HCT116 (cell line): ENCODE measurements around the gene NRIP3. TPM values are rescaled to one million over a fixed set of nuclear protein-coding genes. Genes with fewer than 3 reads are reported as not detected.

Experiments
- ATAC-seq: fragments of 200-7000 bp; cut with Tn5 transposase; 2 replicates; pipeline ENCODE4 v1.9.1; 2020; ENCODE audit warnings: mild to moderate bottlenecking, moderate library complexity
- BruUV-seq: library from RNA; stranded (reverse); fragments of 400-500 nt; replicated peaks from 2 replicates; lab custom pipeline; 2021; lab: Mats Ljungman, UMichigan
- CTCF ChIA-PET: fragments of 300-600 bp; sonication (Branson Sonifier 250); formaldehyde crosslinking; loops from one replicate; lab custom pipeline; 2021; ENCODE audit warnings: antibody characterized with exemption; lab: Charles Lee
- POLR2A ChIA-PET: fragments of 300-600, 350-600 bp; sonication (Branson Sonifier 250); formaldehyde crosslinking; loops from one replicate; lab custom pipeline; 2021; ENCODE audit warnings: antibody characterized with exemption; lab: Charles Lee
- RAD21 ChIA-PET, 2 experiments: fragments of 300-600 bp; sonication (Branson Sonifier 250); formaldehyde crosslinking; loops; one replicate each; lab custom pipeline; 2023; ENCODE audit warnings: low total read pairs in 2 of 2; ENCODE audit not compliant: uncharacterized antibody in 2 of 2, unreplicated experiment in 2 of 2, low non-redundant PET in 1 of 2; lab: Charles Lee
- DNase-seq: peaks from one replicate; pipeline ENCODE4 v3.0.0-alpha.2; 2010; ENCODE audit warnings: low read depth, low spot score
- H2AFZ ChIP-seq: fragments of 200-600 bp; shearing (Covaris generic), sonication (generic); 2 replicates; pipeline ENCODE4 v1.6.1; 2017; ENCODE audit warnings: low read depth, mixed run types, mixed read lengths, antibody characterized with exemption, low read length; ENCODE audit not compliant: poor library complexity, severe bottlenecking
- H3K27ac ChIP-seq: 2 replicates; pipeline ENCODE4 v1.5.1; 2012; ENCODE audit warnings: low read depth, low read length
- H3K27me3 ChIP-seq: fragments of 200-600 bp; sonication (generic); 2 replicates; pipeline ENCODE4 v1.6.1; 2016; ENCODE audit warnings: mixed run types, low read length, mixed read lengths; ENCODE audit not compliant: insufficient read depth
- H3K36me3 ChIP-seq, 2 experiments: fragments of 200-500 bp in 1 of 2; fragments of 200-600 bp in 1 of 2; sonication (Bioruptor generic) in 1 of 2; sonication (generic) in 1 of 2; 2 replicates each; pipeline versions ENCODE4 v1.5.1 to v1.6.1; 2014 to 2016; ENCODE audit warnings: low read length in 2 of 2, inconsistent platforms in 1 of 2, mixed read lengths in 1 of 2, mixed run types in 1 of 2; ENCODE audit not compliant: insufficient read depth in 2 of 2, control insufficient read depth in 1 of 2
- H3K4me1 ChIP-seq, 2 experiments: fragments of 200-600 bp in 1 of 2; sonication (generic) in 1 of 2; 2 replicates each; pipeline versions ENCODE4 v1.5.1 to v1.6.1; 2012 to 2017; ENCODE audit warnings: low read length in 2 of 2, inconsistent platforms in 1 of 2, mild to moderate bottlenecking in 1 of 2, mixed read lengths in 1 of 2, mixed run types in 1 of 2, moderate library complexity in 1 of 2; ENCODE audit not compliant: insufficient read depth in 2 of 2, control insufficient read depth in 1 of 2
- H3K4me2 ChIP-seq: fragments of 200-600 bp; sonication (generic); 2 replicates; pipeline ENCODE4 v1.6.1; 2017; ENCODE audit warnings: mixed run types, low read length, mixed read lengths
- H3K4me3 ChIP-seq, 2 experiments: fragments of 200-600 bp in 1 of 2; sonication (generic) in 1 of 2; replicated peaks in 1 of 2; 2 replicates each; pipeline ENCODE4 v1.5.1; 2011 to 2016; ENCODE audit warnings: low read length in 2 of 2, control low read depth in 1 of 2, low read depth in 1 of 2, mild to moderate bottlenecking in 1 of 2, mixed read lengths in 1 of 2, mixed run types in 1 of 2
- H3K79me2 ChIP-seq: fragments of 200-600 bp; sonication (generic); 2 replicates; pipeline ENCODE4 v1.6.1; 2017; ENCODE audit warnings: mild to moderate bottlenecking, mixed run types, low read length, moderate library complexity, mixed read lengths; ENCODE audit not compliant: insufficient read depth
- H3K9ac ChIP-seq: fragments of 200-600 bp; sonication (generic); 2 replicates; pipeline ENCODE4 v1.6.1; 2016; ENCODE audit warnings: low read length, mixed read lengths
- H3K9me2 ChIP-seq: fragments of 200-600 bp; sonication (generic), shearing (Covaris generic); 2 replicates; pipeline ENCODE4 v1.6.1; 2017; ENCODE audit warnings: mixed run types, mild to moderate bottlenecking, moderate library complexity; ENCODE audit not compliant: insufficient read depth
- H3K9me3 ChIP-seq, 2 experiments: fragments of 200-500 bp in 1 of 2; fragments of 200-600 bp in 1 of 2; sonication (Bioruptor generic) in 1 of 2; sonication (generic) in 1 of 2; 2 replicates each; pipeline ENCODE4 v1.6.1; 2014 to 2017; ENCODE audit warnings: low read length in 2 of 2, mixed read lengths in 2 of 2, inconsistent platforms in 1 of 2, low read depth in 1 of 2, mild to moderate bottlenecking in 1 of 2, mixed run types in 1 of 2, moderate library complexity in 1 of 2; ENCODE audit not compliant: control insufficient read depth in 1 of 2, insufficient read depth in 1 of 2
- H4K20me1 ChIP-seq: fragments of 200-600 bp; sonication (generic), shearing (Covaris generic); 2 replicates; pipeline ENCODE4 v1.6.1; 2017; ENCODE audit warnings: mixed run types, mild to moderate bottlenecking, moderate library complexity; ENCODE audit not compliant: insufficient read depth
- ATF3 ChIP-seq: IDR thresholded peaks from 2 replicates; pipeline ENCODE4 v1.6.1; 2012
- EZH2phosphoT487 ChIP-seq: fragments of 200-600 bp; IDR thresholded peaks from 2 replicates; pipeline ENCODE4 v1.6.1; 2018; ENCODE audit warnings: antibody characterized with exemption, borderline replicate concordance
- FOSL1 ChIP-seq: IDR thresholded peaks from 2 replicates; pipeline ENCODE4 v1.6.1; 2012; ENCODE audit warnings: low read depth
- POLR2A ChIP-seq: IDR thresholded peaks from 2 replicates; pipeline ENCODE4 v1.7.0; 2011; ENCODE audit warnings: borderline replicate concordance; ENCODE audit not compliant: insufficient read depth, insufficient read length; ENCODE audit errors: extremely low read depth
- POLR2AphosphoS5 ChIP-seq: IDR thresholded peaks from 2 replicates; pipeline ENCODE4 v1.6.1; 2011; ENCODE audit warnings: mild to moderate bottlenecking, low read depth, low read length, moderate library complexity
- RAD21 ChIP-seq: IDR thresholded peaks from 2 replicates; pipeline ENCODE4 v1.6.1; 2012; ENCODE audit warnings: low read depth, mild to moderate bottlenecking
- SRF ChIP-seq: IDR thresholded peaks from 2 replicates; pipeline ENCODE4 v1.6.1; 2012; ENCODE audit warnings: low read depth
- TCF7L2 ChIP-seq: IDR thresholded peaks from 2 replicates; pipeline ENCODE4 v1.7.0; 2011; ENCODE audit warnings: borderline replicate concordance, inconsistent platforms; ENCODE audit not compliant: insufficient read depth, insufficient read length; ENCODE audit errors: extremely low read depth
- intact Hi-C: fragments of 100-400 bp; cut with micrococcal nuclease; formaldehyde crosslinking; loops from 2 replicates; pipeline ENCODE4 v1.10.0; 2022
- total RNA-seq: library from RNA; stranded (reverse); gene quantifications from one replicate; pipeline ENCODE4 v1.2.1, GENCODE V29; 2021; ENCODE audit not compliant: unreplicated experiment

The NRIP3 gene
- total RNA-seq, 1 experiment from 2014 or later: 0.15 TPM

GRCh38 chr11:8956860-8957259 is 46.9 kb downstream of the NRIP3 start:
- H3K79me2 ChIP-seq: peaks cover 24% of the 10 kb centered on the region
- ChIA-PET POLR2A (no interaction called here), CTCF (no interaction called here), RAD21 (no interaction called here)
- intact Hi-C loops: loop anchor here (10.0 kb wide), 1 partner anchor 732 kb away; no protein-coding TSS in a partner anchor
- H3K27me3 ChIP-seq: no peaks in the 10 kb centered on the region
- no peaks in the 10 kb centered on the region for H4K20me1 ChIP-seq
- H3K36me3 ChIP-seq: peaks cover 2 to 6% of the 10 kb centered on the region in 2 experiments; a peak in 2 of 4 replicates
- no peaks in the 10 kb centered on the region for H3K9me2 ChIP-seq
- peaks cover 0 to 3% of the 10 kb centered on the region in 2 experiments; a peak in 1 of 4 replicates for H3K4me1 ChIP-seq
- H3K9ac ChIP-seq: no peak overlapping the region
- TF ChIP-seq POLR2AphosphoS5: no peak
- no peak for TF ChIP-seq ATF3
- no peak for TF ChIP-seq EZH2phosphoT487
- no peak for TF ChIP-seq FOSL1
- TF ChIP-seq RAD21: no peak
- TF ChIP-seq TCF7L2: no peak
- no peak for ATAC-seq
- H3K9me3 ChIP-seq: no peaks in the 10 kb centered on the region
- H2AFZ ChIP-seq: no peak overlapping the region
- H3K4me2 ChIP-seq: no peak overlapping the region
- BruUV-seq: no TSS peak
- no peak overlapping the region for H3K4me3 ChIP-seq
- DNase-seq: no peak
- H3K27ac ChIP-seq: no peak overlapping the region

GRCh38 chr11:8948886-8949285 is 54.9 kb downstream of the NRIP3 start:
- Histone ChIP-seq H3K4me2 (no peak overlapping the region), H3K4me3 (no peak overlapping the region), H3K27me3 (no peaks in the 10 kb centered on the region)
- POLR2A ChIA-PET: interaction anchor here (1.2 kb wide), 1 partner anchor 15 kb away, joined by 3 read pairs; the partner anchor contains the start of gene TMEM9B
- DNase-seq: no peak
- TF ChIP-seq SRF: no peak
- no peak for TF ChIP-seq ATF3
- no peak for TF ChIP-seq POLR2A
- TF ChIP-seq, all 23 proteins: peak for 0
- H3K36me3 ChIP-seq: peaks cover 4 to 6% of the 10 kb centered on the region in 2 experiments; a peak in 3 of 4 replicates
- H3K9ac ChIP-seq: no peak overlapping the region
- BruUV-seq: no TSS peak
- H3K4me1 ChIP-seq: no peaks in the 10 kb centered on the region
- no peak overlapping the region for H2AFZ ChIP-seq
- ChIA-PET CTCF (interaction anchor here (0.6 to 3.2 kb wide), 2 partner anchors 11 to 35 kb away, joined by 3 to 14 read pairs; no protein-coding TSS in a partner anchor), RAD21 (no interaction called here)
- ATAC-seq: no peak
- H3K27ac ChIP-seq: no peak overlapping the region
- no peaks in the 10 kb centered on the region for H3K9me3 ChIP-seq
- no peaks in the 10 kb centered on the region for H3K9me2 ChIP-seq
- no peaks in the 10 kb centered on the region for H4K20me1 ChIP-seq
- intact Hi-C loops: no loop called here
- no peaks in the 10 kb centered on the region for H3K79me2 ChIP-seq
